Measurements from ENCODE around the gene PLCL2.

PLCL2 gene

GRCh38 chr3:16893618-16894200, 9.0 kb downstream of the PLCL2 start:
- no peak for DNase-seq (ENCODE audit: low read depth)

- no peak for DNase-seq (ENCODE audit: low read depth)
These were observed 11.4 kb downstream of the PLCL2 start for GRCh38 chr3:16896094-16896627.

GRCh38 chr3:16896820-16897219, 12.1 kb downstream of the PLCL2 start:
- no peak for DNase-seq (ENCODE audit: low read depth)

GRCh38 chr3:16897254-16897926, 12.6 kb downstream of the PLCL2 start:
- DNase-seq (ENCODE audit: low read depth) = no peak

- DNase-seq (ENCODE audit: low read depth) = no peak
These were observed 14.0 kb downstream of the PLCL2 start for GRCh38 chr3:16898595-16899395.

GRCh38 chr3:16899919-16900318, 15.2 kb downstream of the PLCL2 start:
- no peak for DNase-seq (ENCODE audit: low read depth)

- DNase-seq (ENCODE audit: low read depth) = no peak
These were observed 16.2 kb downstream of the PLCL2 start for GRCh38 chr3:16900779-16901440.

GRCh38 chr3:16904423-16905417, 20.0 kb downstream of the PLCL2 start:
- peak; percentile 49 for DNase-seq (ENCODE audit: low read depth)

- no peak for DNase-seq (ENCODE audit: low read depth)
These were observed 20.9 kb downstream of the PLCL2 start for GRCh38 chr3:16905704-16906103.

GRCh38 chr3:16906682-16907081, 21.9 kb downstream of the PLCL2 start:
- DNase-seq (ENCODE audit: low read depth) = no peak

GRCh38 chr3:16907243-16907642, 22.5 kb downstream of the PLCL2 start:
- DNase-seq (ENCODE audit: low read depth) = no peak

- DNase-seq (ENCODE audit: low read depth) = no peak
These were observed 23.5 kb downstream of the PLCL2 start for GRCh38 chr3:16908016-16908807.

- no peak for DNase-seq (ENCODE audit: low read depth)
These were observed 24.1 kb downstream of the PLCL2 start for GRCh38 chr3:16908896-16909295.

GRCh38 chr3:16909802-16910201, 25.0 kb downstream of the PLCL2 start:
- no peak for DNase-seq (ENCODE audit: low read depth)

GRCh38 chr3:16910207-16910606, 25.5 kb downstream of the PLCL2 start:
- DNase-seq (ENCODE audit: low read depth) = no peak

- DNase-seq (ENCODE audit: low read depth) = no peak
These were observed 27.2 kb downstream of the PLCL2 start for GRCh38 chr3:16911916-16912315.

GRCh38 chr3:16912400-16913263, 27.9 kb downstream of the PLCL2 start:
- no peak for DNase-seq (ENCODE audit: low read depth)

GRCh38 chr3:16913264-16913580, 28.5 kb downstream of the PLCL2 start:
- no peak for DNase-seq (ENCODE audit: low read depth)

GRCh38 chr3:16916840-16917239, 32.1 kb downstream of the PLCL2 start:
- no peak for DNase-seq (ENCODE audit: low read depth)

Data from stimulated activated CD8-positive, alpha-beta memory T cell treated with anti-CD3 and anti-CD28 coated beads, Interleukin-4, amount 100 ng/mL, for 24 hours (primary cell).